Tibial artery (tissue), 4 donors: ENCODE results near the gene KRT37.

ENCODE experiments used
- DNase-seq, 2 donors: peaks; one replicate each; pipeline ENCODE4 v3.0.0-alpha.2; 2019
- H3K27ac ChIP-seq, 2 donors: fragments of 200-600 bp; sonication (generic) in 1 of 2; 1 replicate in 1 of 2; 2 replicates in 1 of 2; pipeline ENCODE4 v1.5.1; 2018 to 2019; ENCODE audit warnings: mild to moderate bottlenecking in 1 of 2
- H3K27me3 ChIP-seq, 2 donors: fragments of 200-600 bp; sonication (generic) in 1 of 2; one replicate each; pipeline versions ENCODE4 v1.5.1 to v1.6.0; 2016 to 2019
- H3K36me3 ChIP-seq, 3 donors: fragments of 200-600 bp; sonication (generic) in 2 of 3; one replicate each; pipeline ENCODE4 v1.5.1; 2016 to 2019; ENCODE audit warnings: mild to moderate bottlenecking in 2 of 3
- H3K4me1 ChIP-seq, 4 donors: fragments of 200-600 bp; sonication (generic) in 2 of 4; 1 replicate in 3 of 4; 2 replicates in 1 of 4; pipeline ENCODE4 v1.5.1; 2016 to 2019
- H3K4me3 ChIP-seq, 2 donors: fragments of 200-600 bp; sonication (generic) in 1 of 2; 1 replicate in 1 of 2; 2 replicates in 1 of 2; pipeline ENCODE4 v1.5.1; 2018 to 2019; ENCODE audit warnings: mild to moderate bottlenecking in 2 of 2
- H3K9me3 ChIP-seq, 3 donors: fragments of 200-600 bp; sonication (generic) in 1 of 3; one replicate each; pipeline ENCODE4 v1.5.1; 2016 to 2019
- CTCF ChIP-seq, 2 experiments: fragments of 200-600 bp in 1 of 2; fragments of 450-650 bp in 1 of 2; IDR thresholded peaks; one replicate each; pipeline ENCODE4 v1.5.1; 2017 to 2019; ENCODE audit warnings: antibody characterized with exemption in 2 of 2, mild to moderate bottlenecking in 1 of 2, moderate library complexity in 1 of 2
- intact Hi-C: fragments of 100-400 bp; cut with DNase I; formaldehyde crosslinking; loops from one replicate; pipeline ENCODE4 v1.15.0; 2023; ENCODE audit warnings: low total_unique reads

Gene KRT37

GRCh38 chr17:41444640-41445039, 20.3 kb upstream of the KRT37 start:
- Histone ChIP-seq H3K4me1 (no peaks in the 10 kb centered on the region), H3K27me3 (peaks cover 0 to 9% of the 10 kb centered on the region in 2 donors), H3K9me3 (no peaks in the 10 kb centered on the region), H3K27ac (no peak overlapping the region), H3K4me3 (no peak overlapping the region), H3K36me3 (no peaks in the 10 kb centered on the region)
- no peak for TF ChIP-seq CTCF (IDR thresholded peaks at IDR 0.05)
- no peak for DNase-seq
- intact Hi-C loops, result no loop called here

- no peak for DNase-seq
- Histone ChIP-seq H3K4me1 (no peaks in the 10 kb centered on the region), H3K27ac (no peak overlapping the region), H3K36me3 (no peaks in the 10 kb centered on the region), H3K27me3 (peaks cover 0 to 9% of the 10 kb centered on the region in 2 donors), H3K4me3 (no peak overlapping the region), H3K9me3 (no peaks in the 10 kb centered on the region)
- no peak for TF ChIP-seq CTCF (IDR thresholded peaks at IDR 0.05)
- intact Hi-C loops, result no loop called here
Measured at GRCh38 chr17:41444186-41444585, 19.8 kb upstream of the KRT37 start.

- H3K9me3 ChIP-seq, result no peaks in the 10 kb centered on the region
- H3K27me3 ChIP-seq, result peaks cover 0 to 9% of the 10 kb centered on the region in 2 donors
- DNase-seq, result no peak
- H3K27ac ChIP-seq, result no peak overlapping the region
- TF ChIP-seq CTCF (IDR thresholded peaks at IDR 0.05), result no peak
- H3K36me3 ChIP-seq, result no peaks in the 10 kb centered on the region
- intact Hi-C loops, result no loop called here
- H3K4me3 ChIP-seq, result no peak overlapping the region
- no peaks in the 10 kb centered on the region for H3K4me1 ChIP-seq
Measured at GRCh38 chr17:41442739-41443138, 18.4 kb upstream of the KRT37 start.

GRCh38 chr17:41440531-41441033, 16.2 kb upstream of the KRT37 start, which contains the start of gene KRT38:
Gene KRT38 (minus strand): TSS chr17:41440983. CDS start chr17:41440921, 62 bp downstream.
- peaks cover 0 to 9% of the 10 kb centered on the region in 2 donors for H3K27me3 ChIP-seq
- DNase-seq, result no peak
- intact Hi-C loops, result no loop called here
- no peak within 1 kb of the TSS for H3K27ac ChIP-seq
- H3K4me1 ChIP-seq, result no peaks in the 10 kb centered on the region
- H3K9me3 ChIP-seq, result no peaks in the 10 kb centered on the region
- no peak for TF ChIP-seq CTCF (IDR thresholded peaks at IDR 0.05)
- H3K36me3 ChIP-seq, result no peaks in the 10 kb centered on the region
- no peak within 1 kb of the TSS for H3K4me3 ChIP-seq

- intact Hi-C loops, result no loop called here
- DNase-seq, result no peak
- peaks cover 0 to 3% of the 10 kb centered on the region in 2 donors for H3K27me3 ChIP-seq
- TF ChIP-seq CTCF (IDR thresholded peaks at IDR 0.05), result no peak
- no peaks in the 10 kb centered on the region for H3K36me3 ChIP-seq
- no peak overlapping the region for H3K4me3 ChIP-seq
- no peaks in the 10 kb centered on the region for H3K9me3 ChIP-seq
- H3K4me1 ChIP-seq, result no peaks in the 10 kb centered on the region
- no peak overlapping the region for H3K27ac ChIP-seq
Measured at GRCh38 chr17:41439375-41439774, 15.0 kb upstream of the KRT37 start.

- Histone ChIP-seq H3K4me1 (no peaks in the 10 kb centered on the region), H3K9me3 (no peaks in the 10 kb centered on the region), H3K27me3 (peaks cover 0 to 2% of the 10 kb centered on the region in 2 donors), H3K4me3 (no peak overlapping the region), H3K36me3 (no peaks in the 10 kb centered on the region), H3K27ac (no peak overlapping the region)
- DNase-seq, result no peak
- no peak for TF ChIP-seq CTCF (IDR thresholded peaks at IDR 0.05)
- intact Hi-C loops, result no loop called here
Measured at GRCh38 chr17:41437769-41438168, 13.4 kb upstream of the KRT37 start.
